ENCODE measurements around the gene TMEM258. TPM values are rescaled to one million over a fixed set of nuclear protein-coding genes. Genes with fewer than 3 reads are reported as not detected.

Gene TMEM258
- total RNA-seq, 1 donor from 2014 or later = 47.9 TPM

- Histone ChIP-seq H3K9me3 (no peaks in the 10 kb centered on the region), H3K36me3 (peaks cover 0 to 53% of the 10 kb centered on the region in 2 donors), H3K4me1 (peaks cover 26% of the 10 kb centered on the region), H3K27me3 (no peaks in the 10 kb centered on the region), H3K27ac (no peak overlapping the region), H3K4me3 (no peak overlapping the region)
- no peak for TF ChIP-seq CTCF (IDR thresholded peaks at IDR 0.05)
- no peak for TF ChIP-seq POLR2A (IDR thresholded peaks at IDR 0.05)
- intact Hi-C loops (cut with DNase I) = loop anchor here (5.0 kb wide), 1 partner anchor 159 kb away; no protein-coding TSS in a partner anchor
- DNase-seq (ENCODE audit: extremely low spot score in 2 of 2) = no peak
Observed at GRCh38 chr11:61787928-61788491, 4.4 kb downstream of the TMEM258 start.

GRCh38 chr11:61785837-61786402, 6.5 kb downstream of the TMEM258 start:
- no peak for DNase-seq (ENCODE audit: extremely low spot score in 2 of 2)
- intact Hi-C loops (cut with DNase I) = loop anchor here (5.0 kb wide), 1 partner anchor 161 kb away; no protein-coding TSS in a partner anchor
- peaks cover 0 to 53% of the 10 kb centered on the region in 2 donors for H3K36me3 ChIP-seq

GRCh38 chr11:61784506-61784805, 7.9 kb downstream of the TMEM258 start:
- Histone ChIP-seq H3K4me1 (no peaks in the 10 kb centered on the region), H3K36me3 (peaks cover 0 to 44% of the 10 kb centered on the region in 2 donors), H3K27ac (no peak overlapping the region), H3K4me3 (no peak overlapping the region), H3K27me3 (no peaks in the 10 kb centered on the region), H3K9me3 (no peaks in the 10 kb centered on the region)
- TF ChIP-seq POLR2AphosphoS5 (IDR thresholded peaks at IDR 0.05; ENCODE audit: insufficient read depth in 1 of 2, low read depth in 1 of 2) (no peak), CTCF (IDR thresholded peaks at IDR 0.05) (no peak), POLR2A (IDR thresholded peaks at IDR 0.05) (no peak)
- intact Hi-C loops (cut with DNase I) = no loop called here
- DNase-seq (ENCODE audit: extremely low spot score in 2 of 2) = no peak

More at GRCh38 chr11:61785837-61786402, 6.5 kb downstream of the TMEM258 start:
- TF ChIP-seq POLR2AphosphoS5 (IDR thresholded peaks at IDR 0.05; ENCODE audit: insufficient read depth in 1 of 2, low read depth in 1 of 2) = no peak
- TF ChIP-seq POLR2A (IDR thresholded peaks at IDR 0.05) = no peak
- no peak for TF ChIP-seq CTCF (IDR thresholded peaks at IDR 0.05)
- H3K9me3 ChIP-seq = no peaks in the 10 kb centered on the region
- H3K4me3 ChIP-seq = no peak overlapping the region
- no peak overlapping the region for H3K27ac ChIP-seq
- H3K4me1 ChIP-seq = peaks cover 11% of the 10 kb centered on the region
- H3K27me3 ChIP-seq = no peaks in the 10 kb centered on the region

- Histone ChIP-seq H3K4me1 (no peaks in the 10 kb centered on the region), H3K9me3 (no peaks in the 10 kb centered on the region), H3K27ac (no peak overlapping the region), H3K27me3 (no peaks in the 10 kb centered on the region), H3K4me3 (no peak overlapping the region), H3K36me3 (peaks cover 0 to 38% of the 10 kb centered on the region in 2 donors)
- no peak for DNase-seq (ENCODE audit: extremely low spot score in 2 of 2)
- intact Hi-C loops (cut with DNase I) = no loop called here
- no peak for TF ChIP-seq CTCF (IDR thresholded peaks at IDR 0.05)
- TF ChIP-seq POLR2A (IDR thresholded peaks at IDR 0.05) = no peak
- TF ChIP-seq POLR2AphosphoS5 (IDR thresholded peaks at IDR 0.05; ENCODE audit: insufficient read depth in 1 of 2, low read depth in 1 of 2) = no peak
Observed at GRCh38 chr11:61783717-61784505, 8.5 kb downstream of the TMEM258 start.

GRCh38 chr11:61782841-61783240, 9.6 kb downstream of the TMEM258 start:
- peaks cover under 1% of the 10 kb centered on the region for H3K4me1 ChIP-seq
- DNase-seq (ENCODE audit: extremely low spot score in 2 of 2) = no peak
- peaks cover 0 to 28% of the 10 kb centered on the region in 2 donors for H3K36me3 ChIP-seq
- no peak for TF ChIP-seq CTCF (IDR thresholded peaks at IDR 0.05)
- no peak for TF ChIP-seq POLR2A (IDR thresholded peaks at IDR 0.05)
- TF ChIP-seq POLR2AphosphoS5 (IDR thresholded peaks at IDR 0.05; ENCODE audit: insufficient read depth in 1 of 2, low read depth in 1 of 2) = no peak
- no peak overlapping the region for H3K4me3 ChIP-seq
- no peak overlapping the region for H3K27ac ChIP-seq
- H3K27me3 ChIP-seq = no peaks in the 10 kb centered on the region
- H3K9me3 ChIP-seq = no peaks in the 10 kb centered on the region
- intact Hi-C loops (cut with DNase I) = no loop called here
